GM12891 (cell line): ENCODE measurements around the gene ATP6V0E2.

Experiments
- DNase-seq: peaks from one replicate; pipeline ENCODE4 v3.0.0; 2011; ENCODE audit warnings: low spot score; ENCODE audit not compliant: insufficient read length
- FAIRE-seq: peaks from 2 replicates; lab custom pipeline; 2011; peaks lifted over from hg19 to GRCh38; lab: Jason Lieb, UNC
- PAX5 ChIP-seq: IDR thresholded peaks from 2 replicates; pipeline ENCODE4 v1.6.1; 2011; ENCODE audit warnings: low read length, moderate library complexity, mild to moderate bottlenecking; ENCODE audit not compliant: insufficient read depth, severe bottlenecking
- POLR2A ChIP-seq: IDR thresholded peaks from 2 replicates; pipeline ENCODE4 v1.6.1; 2011; ENCODE audit warnings: low read depth, low read length, control low read depth
- POLR2AphosphoS5 ChIP-seq: IDR thresholded peaks from 2 replicates; pipeline ENCODE4 v1.6.1; 2011; ENCODE audit warnings: low read depth, low read length, control low read depth
- POU2F2 ChIP-seq: IDR thresholded peaks from 2 replicates; pipeline ENCODE4 v1.6.1; 2011; ENCODE audit warnings: low read depth, mild to moderate bottlenecking, control low read depth, low read length, moderate library complexity
- SPI1 ChIP-seq: IDR thresholded peaks from 2 replicates; pipeline ENCODE4 v1.6.1; 2011; ENCODE audit warnings: low read depth, low read length, control low read depth
- TAF1 ChIP-seq: IDR thresholded peaks from 2 replicates; pipeline ENCODE4 v1.6.1; 2011; ENCODE audit warnings: low read depth, low read length, control low read depth

ATP6V0E2 gene

GRCh38 chr7:149851449-149851848, 22.3 kb upstream of the ATP6V0E2 start:
- DNase-seq (no peak), FAIRE-seq (no peak)
- TF ChIP-seq SPI1 (no peak), POU2F2 (no peak), PAX5 (no peak), TAF1 (no peak)

GRCh38 chr7:149853157-149853556, 20.6 kb upstream of the ATP6V0E2 start:
- FAIRE-seq: no peak
- no peak for TF ChIP-seq POLR2AphosphoS5
- no peak for TF ChIP-seq POU2F2
- TF ChIP-seq POLR2A: no peak
- no peak for TF ChIP-seq TAF1
- TF ChIP-seq PAX5: no peak
- TF ChIP-seq SPI1: no peak
- DNase-seq: no peak

- DNase-seq (no peak), FAIRE-seq (no peak)
- TF ChIP-seq PAX5 (no peak), TAF1 (no peak), POU2F2 (no peak), POLR2AphosphoS5 (no peak), POLR2A (no peak), SPI1 (no peak)
These were observed 19.0 kb upstream of the ATP6V0E2 start for GRCh38 chr7:149854611-149855360.

GRCh38 chr7:149855361-149856305, 18.1 kb upstream of the ATP6V0E2 start:
- FAIRE-seq (no peak), DNase-seq (no peak)
- no peak for TF ChIP-seq POLR2A
- TF ChIP-seq TAF1: no peak
- no peak for TF ChIP-seq POLR2AphosphoS5
- no peak for TF ChIP-seq POU2F2
- no peak for TF ChIP-seq SPI1
- TF ChIP-seq PAX5: no peak

- no peak for FAIRE-seq
- DNase-seq: no peak
- no peak for TF ChIP-seq PAX5
- TF ChIP-seq POU2F2: no peak
- no peak for TF ChIP-seq TAF1
- no peak for TF ChIP-seq POLR2A
- no peak for TF ChIP-seq POLR2AphosphoS5
- no peak for TF ChIP-seq SPI1
These were observed 17.2 kb upstream of the ATP6V0E2 start for GRCh38 chr7:149856583-149856982.

GRCh38 chr7:149859369-149859768, 14.4 kb upstream of the ATP6V0E2 start:
- FAIRE-seq (no peak), DNase-seq (no peak)
- TF ChIP-seq POU2F2: no peak
- TF ChIP-seq POLR2A: no peak

- TF ChIP-seq POU2F2: no peak
- no peak for TF ChIP-seq POLR2A
- TF ChIP-seq SPI1: no peak
- no peak for TF ChIP-seq PAX5
- no peak for TF ChIP-seq TAF1
- no peak for TF ChIP-seq POLR2AphosphoS5
- DNase-seq (no peak), FAIRE-seq (no peak)
These were observed 13.9 kb upstream of the ATP6V0E2 start for GRCh38 chr7:149859876-149860275.

- TF ChIP-seq PAX5 (no peak), SPI1 (no peak), POLR2AphosphoS5 (no peak), POU2F2 (no peak), TAF1 (no peak), POLR2A (no peak)
- FAIRE-seq (no peak), DNase-seq (no peak)
These were observed 12.7 kb upstream of the ATP6V0E2 start for GRCh38 chr7:149860821-149861727.

GRCh38 chr7:149861728-149862045, 12.1 kb upstream of the ATP6V0E2 start:
- FAIRE-seq: no peak
- TF ChIP-seq POLR2AphosphoS5: no peak
- no peak for TF ChIP-seq POLR2A
- TF ChIP-seq TAF1: no peak
- TF ChIP-seq POU2F2: no peak
- TF ChIP-seq PAX5: no peak
- no peak for TF ChIP-seq SPI1

GRCh38 chr7:149862156-149862555, 11.6 kb upstream of the ATP6V0E2 start:
- FAIRE-seq (no peak), DNase-seq (no peak)
- no peak for TF ChIP-seq POLR2A
- TF ChIP-seq TAF1: no peak
- no peak for TF ChIP-seq SPI1
- no peak for TF ChIP-seq PAX5
- TF ChIP-seq POU2F2: no peak
- TF ChIP-seq POLR2AphosphoS5: no peak

More at GRCh38 chr7:149861728-149862045, 12.1 kb upstream of the ATP6V0E2 start:
- DNase-seq: no peak
